HCT116 (cell line): ENCODE measurements around the gene NTRK3. TPM values are rescaled to one million over a fixed set of nuclear protein-coding genes. Genes with fewer than 3 reads are reported as not detected.

Source experiments
- ATAC-seq: fragments of 200-7000 bp; cut with Tn5 transposase; 2 replicates; pipeline ENCODE4 v1.9.1; 2020; ENCODE audit warnings: mild to moderate bottlenecking, moderate library complexity
- BruUV-seq: library from RNA; stranded (reverse); fragments of 400-500 nt; replicated peaks from 2 replicates; lab custom pipeline; 2021; lab: Mats Ljungman, UMichigan
- CTCF ChIA-PET: fragments of 300-600 bp; sonication (Branson Sonifier 250); formaldehyde crosslinking; loops from one replicate; lab custom pipeline; 2021; ENCODE audit warnings: antibody characterized with exemption; lab: Charles Lee
- POLR2A ChIA-PET: fragments of 300-600, 350-600 bp; sonication (Branson Sonifier 250); formaldehyde crosslinking; loops from one replicate; lab custom pipeline; 2021; ENCODE audit warnings: antibody characterized with exemption; lab: Charles Lee
- RAD21 ChIA-PET, 2 experiments: fragments of 300-600 bp; sonication (Branson Sonifier 250); formaldehyde crosslinking; loops; one replicate each; lab custom pipeline; 2023; ENCODE audit warnings: low total read pairs in 2 of 2; ENCODE audit not compliant: uncharacterized antibody in 2 of 2, unreplicated experiment in 2 of 2, low non-redundant PET in 1 of 2; lab: Charles Lee
- DNase-seq: peaks from one replicate; pipeline ENCODE4 v3.0.0-alpha.2; 2010; ENCODE audit warnings: low read depth, low spot score
- H2AFZ ChIP-seq: fragments of 200-600 bp; shearing (Covaris generic), sonication (generic); 2 replicates; pipeline ENCODE4 v1.6.1; 2017; ENCODE audit warnings: low read depth, mixed run types, mixed read lengths, antibody characterized with exemption, low read length; ENCODE audit not compliant: poor library complexity, severe bottlenecking
- H3K27ac ChIP-seq: 2 replicates; pipeline ENCODE4 v1.5.1; 2012; ENCODE audit warnings: low read depth, low read length
- H3K27me3 ChIP-seq: fragments of 200-600 bp; sonication (generic); 2 replicates; pipeline ENCODE4 v1.6.1; 2016; ENCODE audit warnings: mixed run types, low read length, mixed read lengths; ENCODE audit not compliant: insufficient read depth
- H3K36me3 ChIP-seq, 2 experiments: fragments of 200-500 bp in 1 of 2; fragments of 200-600 bp in 1 of 2; sonication (Bioruptor generic) in 1 of 2; sonication (generic) in 1 of 2; 2 replicates each; pipeline versions ENCODE4 v1.5.1 to v1.6.1; 2014 to 2016; ENCODE audit warnings: low read length in 2 of 2, inconsistent platforms in 1 of 2, mixed read lengths in 1 of 2, mixed run types in 1 of 2; ENCODE audit not compliant: insufficient read depth in 2 of 2, control insufficient read depth in 1 of 2
- H3K4me1 ChIP-seq, 2 experiments: fragments of 200-600 bp in 1 of 2; sonication (generic) in 1 of 2; 2 replicates each; pipeline versions ENCODE4 v1.5.1 to v1.6.1; 2012 to 2017; ENCODE audit warnings: low read length in 2 of 2, inconsistent platforms in 1 of 2, mild to moderate bottlenecking in 1 of 2, mixed read lengths in 1 of 2, mixed run types in 1 of 2, moderate library complexity in 1 of 2; ENCODE audit not compliant: insufficient read depth in 2 of 2, control insufficient read depth in 1 of 2
- H3K4me2 ChIP-seq: fragments of 200-600 bp; sonication (generic); 2 replicates; pipeline ENCODE4 v1.6.1; 2017; ENCODE audit warnings: mixed run types, low read length, mixed read lengths
- H3K4me3 ChIP-seq, 2 experiments: fragments of 200-600 bp in 1 of 2; sonication (generic) in 1 of 2; replicated peaks in 1 of 2; 2 replicates each; pipeline ENCODE4 v1.5.1; 2011 to 2016; ENCODE audit warnings: low read length in 2 of 2, control low read depth in 1 of 2, low read depth in 1 of 2, mild to moderate bottlenecking in 1 of 2, mixed read lengths in 1 of 2, mixed run types in 1 of 2
- H3K79me2 ChIP-seq: fragments of 200-600 bp; sonication (generic); 2 replicates; pipeline ENCODE4 v1.6.1; 2017; ENCODE audit warnings: mild to moderate bottlenecking, mixed run types, low read length, moderate library complexity, mixed read lengths; ENCODE audit not compliant: insufficient read depth
- H3K9ac ChIP-seq: fragments of 200-600 bp; sonication (generic); 2 replicates; pipeline ENCODE4 v1.6.1; 2016; ENCODE audit warnings: low read length, mixed read lengths
- H3K9me2 ChIP-seq: fragments of 200-600 bp; sonication (generic), shearing (Covaris generic); 2 replicates; pipeline ENCODE4 v1.6.1; 2017; ENCODE audit warnings: mixed run types, mild to moderate bottlenecking, moderate library complexity; ENCODE audit not compliant: insufficient read depth
- H3K9me3 ChIP-seq, 2 experiments: fragments of 200-500 bp in 1 of 2; fragments of 200-600 bp in 1 of 2; sonication (Bioruptor generic) in 1 of 2; sonication (generic) in 1 of 2; 2 replicates each; pipeline ENCODE4 v1.6.1; 2014 to 2017; ENCODE audit warnings: low read length in 2 of 2, mixed read lengths in 2 of 2, inconsistent platforms in 1 of 2, low read depth in 1 of 2, mild to moderate bottlenecking in 1 of 2, mixed run types in 1 of 2, moderate library complexity in 1 of 2; ENCODE audit not compliant: control insufficient read depth in 1 of 2, insufficient read depth in 1 of 2
- H4K20me1 ChIP-seq: fragments of 200-600 bp; sonication (generic), shearing (Covaris generic); 2 replicates; pipeline ENCODE4 v1.6.1; 2017; ENCODE audit warnings: mixed run types, mild to moderate bottlenecking, moderate library complexity; ENCODE audit not compliant: insufficient read depth
- ELF1 ChIP-seq: IDR thresholded peaks from 2 replicates; pipeline ENCODE4 v1.6.1; 2012; ENCODE audit warnings: low read depth, borderline replicate concordance
- EZH2 ChIP-seq: fragments of 200-600 bp; sonication (generic); IDR thresholded peaks from 2 replicates; pipeline ENCODE4 v1.6.1; 2017; ENCODE audit warnings: antibody characterized with exemption, mixed run types
- JUND ChIP-seq: IDR thresholded peaks from 2 replicates; pipeline ENCODE4 v1.6.1; 2012
- POLR2AphosphoS5 ChIP-seq: IDR thresholded peaks from 2 replicates; pipeline ENCODE4 v1.6.1; 2011; ENCODE audit warnings: mild to moderate bottlenecking, low read depth, low read length, moderate library complexity
- RAD21 ChIP-seq: IDR thresholded peaks from 2 replicates; pipeline ENCODE4 v1.6.1; 2012; ENCODE audit warnings: low read depth, mild to moderate bottlenecking
- SRF ChIP-seq: IDR thresholded peaks from 2 replicates; pipeline ENCODE4 v1.6.1; 2012; ENCODE audit warnings: low read depth
- TCF7L2 ChIP-seq: IDR thresholded peaks from 2 replicates; pipeline ENCODE4 v1.7.0; 2011; ENCODE audit warnings: borderline replicate concordance, inconsistent platforms; ENCODE audit not compliant: insufficient read depth, insufficient read length; ENCODE audit errors: extremely low read depth
- YY1 ChIP-seq: IDR thresholded peaks from 2 replicates; pipeline ENCODE4 v1.6.1; 2011; ENCODE audit warnings: low read length, low read depth, moderate library complexity, mild to moderate bottlenecking; ENCODE audit not compliant: insufficient replicate concordance; ENCODE audit errors: extremely low read depth
- ZNF274 ChIP-seq: fragments of 200-500 bp; sonication (Bioruptor generic); IDR thresholded peaks from 2 replicates; pipeline ENCODE4 v1.6.1; 2014; ENCODE audit warnings: mild to moderate bottlenecking, low read depth, low read length, inconsistent platforms
- intact Hi-C: fragments of 100-400 bp; cut with micrococcal nuclease; formaldehyde crosslinking; loops from 2 replicates; pipeline ENCODE4 v1.10.0; 2022
- total RNA-seq: library from RNA; stranded (reverse); gene quantifications from one replicate; pipeline ENCODE4 v1.2.1, GENCODE V29; 2021; ENCODE audit not compliant: unreplicated experiment
- TF ChIP-seq, protein P1 (sequence below): IDR thresholded peaks from 2 replicates; pipeline ENCODE4 v1.6.1; 2011; ENCODE audit warnings: mild to moderate bottlenecking, low read length, moderate library complexity; ENCODE audit not compliant: insufficient replicate concordance; ENCODE audit errors: extremely low read depth
- TF ChIP-seq, protein P2 (sequence below): IDR thresholded peaks from 2 replicates; pipeline ENCODE4 v1.6.1; 2012; ENCODE audit warnings: low read depth
- TF ChIP-seq, protein P3 (sequence below), 3 experiments: fragments of 200-600 bp in 1 of 3; sonication (generic) in 1 of 3; IDR thresholded peaks in 2 of 3; conservative IDR thresholded peaks in 1 of 3; 2 replicates each; pipeline ENCODE4 v1.5.1; 2012 to 2017; ENCODE audit warnings: low read depth in 2 of 3, low read length in 2 of 3, antibody characterized with exemption in 1 of 3, borderline replicate concordance in 1 of 3, control low read depth in 1 of 3, mild to moderate bottlenecking in 1 of 3, mixed read lengths in 1 of 3, mixed run types in 1 of 3, moderate library complexity in 1 of 3; ENCODE audit not compliant: insufficient read depth in 1 of 3

The NTRK3 gene
- total RNA-seq, 1 experiment from 2014 or later = not detected

DNA sequence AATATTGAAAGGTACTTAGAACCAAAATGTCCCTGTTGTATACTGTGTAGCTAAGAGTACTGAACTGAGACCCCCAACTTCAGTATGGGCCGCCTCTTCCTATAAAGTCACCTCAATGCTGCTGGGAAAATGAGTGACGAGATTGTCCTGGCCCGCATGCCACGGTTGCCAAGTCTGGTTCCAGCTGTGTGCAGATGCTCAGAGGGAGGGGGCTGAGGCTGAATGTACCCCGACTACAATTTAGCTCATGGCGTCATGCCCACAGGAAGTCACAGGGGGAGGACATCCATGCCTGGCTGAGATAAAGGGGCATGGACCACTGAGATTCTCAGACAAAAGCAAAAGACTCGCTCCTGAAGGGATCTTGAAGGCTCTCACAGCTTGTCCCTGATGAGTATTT is 271.1 kb downstream of the NTRK3 start:
- H3K9me3 ChIP-seq = no peaks in the 10 kb centered on the region
- RAD21 ChIA-PET = no interaction called here
- no peaks in the 10 kb centered on the region for H3K79me2 ChIP-seq
- H2AFZ ChIP-seq = no peak overlapping the region
- H3K27ac ChIP-seq = no peak overlapping the region
- no peaks in the 10 kb centered on the region for H3K4me1 ChIP-seq
- H3K36me3 ChIP-seq = no peaks in the 10 kb centered on the region
- intact Hi-C loops = no loop called here
- no TSS peak for BruUV-seq
- H3K4me3 ChIP-seq = no peak overlapping the region
- no peak for DNase-seq
- H3K9ac ChIP-seq = no peak overlapping the region
- no peak for ATAC-seq
- no peaks in the 10 kb centered on the region for H3K27me3 ChIP-seq
- no peak overlapping the region for H3K4me2 ChIP-seq
- CTCF ChIA-PET = no interaction called here
- no peaks in the 10 kb centered on the region for H4K20me1 ChIP-seq
- TF ChIP-seq, protein P1, sequence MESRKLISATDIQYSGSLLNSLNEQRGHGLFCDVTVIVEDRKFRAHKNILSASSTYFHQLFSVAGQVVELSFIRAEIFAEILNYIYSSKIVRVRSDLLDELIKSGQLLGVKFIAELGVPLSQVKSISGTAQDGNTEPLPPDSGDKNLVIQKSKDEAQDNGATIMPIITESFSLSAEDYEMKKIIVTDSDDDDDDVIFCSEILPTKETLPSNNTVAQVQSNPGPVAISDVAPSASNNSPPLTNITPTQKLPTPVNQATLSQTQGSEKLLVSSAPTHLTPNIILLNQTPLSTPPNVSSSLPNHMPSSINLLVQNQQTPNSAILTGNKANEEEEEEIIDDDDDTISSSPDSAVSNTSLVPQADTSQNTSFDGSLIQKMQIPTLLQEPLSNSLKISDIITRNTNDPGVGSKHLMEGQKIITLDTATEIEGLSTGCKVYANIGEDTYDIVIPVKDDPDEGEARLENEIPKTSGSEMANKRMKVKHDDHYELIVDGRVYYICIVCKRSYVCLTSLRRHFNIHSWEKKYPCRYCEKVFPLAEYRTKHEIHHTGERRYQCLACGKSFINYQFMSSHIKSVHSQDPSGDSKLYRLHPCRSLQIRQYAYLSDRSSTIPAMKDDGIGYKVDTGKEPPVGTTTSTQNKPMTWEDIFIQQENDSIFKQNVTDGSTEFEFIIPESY = no peak
- TF ChIP-seq ZNF274 = no peak
- TF ChIP-seq JUND = no peak
- no peak for TF ChIP-seq SRF
- TF ChIP-seq, protein P2, sequence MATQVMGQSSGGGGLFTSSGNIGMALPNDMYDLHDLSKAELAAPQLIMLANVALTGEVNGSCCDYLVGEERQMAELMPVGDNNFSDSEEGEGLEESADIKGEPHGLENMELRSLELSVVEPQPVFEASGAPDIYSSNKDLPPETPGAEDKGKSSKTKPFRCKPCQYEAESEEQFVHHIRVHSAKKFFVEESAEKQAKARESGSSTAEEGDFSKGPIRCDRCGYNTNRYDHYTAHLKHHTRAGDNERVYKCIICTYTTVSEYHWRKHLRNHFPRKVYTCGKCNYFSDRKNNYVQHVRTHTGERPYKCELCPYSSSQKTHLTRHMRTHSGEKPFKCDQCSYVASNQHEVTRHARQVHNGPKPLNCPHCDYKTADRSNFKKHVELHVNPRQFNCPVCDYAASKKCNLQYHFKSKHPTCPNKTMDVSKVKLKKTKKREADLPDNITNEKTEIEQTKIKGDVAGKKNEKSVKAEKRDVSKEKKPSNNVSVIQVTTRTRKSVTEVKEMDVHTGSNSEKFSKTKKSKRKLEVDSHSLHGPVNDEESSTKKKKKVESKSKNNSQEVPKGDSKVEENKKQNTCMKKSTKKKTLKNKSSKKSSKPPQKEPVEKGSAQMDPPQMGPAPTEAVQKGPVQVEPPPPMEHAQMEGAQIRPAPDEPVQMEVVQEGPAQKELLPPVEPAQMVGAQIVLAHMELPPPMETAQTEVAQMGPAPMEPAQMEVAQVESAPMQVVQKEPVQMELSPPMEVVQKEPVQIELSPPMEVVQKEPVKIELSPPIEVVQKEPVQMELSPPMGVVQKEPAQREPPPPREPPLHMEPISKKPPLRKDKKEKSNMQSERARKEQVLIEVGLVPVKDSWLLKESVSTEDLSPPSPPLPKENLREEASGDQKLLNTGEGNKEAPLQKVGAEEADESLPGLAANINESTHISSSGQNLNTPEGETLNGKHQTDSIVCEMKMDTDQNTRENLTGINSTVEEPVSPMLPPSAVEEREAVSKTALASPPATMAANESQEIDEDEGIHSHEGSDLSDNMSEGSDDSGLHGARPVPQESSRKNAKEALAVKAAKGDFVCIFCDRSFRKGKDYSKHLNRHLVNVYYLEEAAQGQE = no peak
- TF ChIP-seq RAD21 = no peak
- no peak for TF ChIP-seq TCF7L2
- no peak for TF ChIP-seq ELF1
- no peak for TF ChIP-seq POLR2AphosphoS5
- no peak for TF ChIP-seq YY1
- TF ChIP-seq, protein P3, sequence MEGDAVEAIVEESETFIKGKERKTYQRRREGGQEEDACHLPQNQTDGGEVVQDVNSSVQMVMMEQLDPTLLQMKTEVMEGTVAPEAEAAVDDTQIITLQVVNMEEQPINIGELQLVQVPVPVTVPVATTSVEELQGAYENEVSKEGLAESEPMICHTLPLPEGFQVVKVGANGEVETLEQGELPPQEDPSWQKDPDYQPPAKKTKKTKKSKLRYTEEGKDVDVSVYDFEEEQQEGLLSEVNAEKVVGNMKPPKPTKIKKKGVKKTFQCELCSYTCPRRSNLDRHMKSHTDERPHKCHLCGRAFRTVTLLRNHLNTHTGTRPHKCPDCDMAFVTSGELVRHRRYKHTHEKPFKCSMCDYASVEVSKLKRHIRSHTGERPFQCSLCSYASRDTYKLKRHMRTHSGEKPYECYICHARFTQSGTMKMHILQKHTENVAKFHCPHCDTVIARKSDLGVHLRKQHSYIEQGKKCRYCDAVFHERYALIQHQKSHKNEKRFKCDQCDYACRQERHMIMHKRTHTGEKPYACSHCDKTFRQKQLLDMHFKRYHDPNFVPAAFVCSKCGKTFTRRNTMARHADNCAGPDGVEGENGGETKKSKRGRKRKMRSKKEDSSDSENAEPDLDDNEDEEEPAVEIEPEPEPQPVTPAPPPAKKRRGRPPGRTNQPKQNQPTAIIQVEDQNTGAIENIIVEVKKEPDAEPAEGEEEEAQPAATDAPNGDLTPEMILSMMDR (IDR thresholded peaks at IDR 0.05 in 2 of 3, conservative IDR thresholded peaks at IDR 0.05 in 1 of 3; ENCODE audit: borderline replicate concordance in 1 of 3, insufficient read depth in 1 of 3, low read depth in 2 of 3, low read length in 2 of 3) = no peak
- TF ChIP-seq EZH2 = no peak
- H3K9me2 ChIP-seq = no peaks in the 10 kb centered on the region
- POLR2A ChIA-PET = no interaction called here
